ENCODE measurements around the gene SNAP91. TPM values are rescaled to one million over a fixed set of nuclear protein-coding genes. Genes with fewer than 3 reads are reported as not detected.
A peak's percentile ranks its signal among the peaks of the same experiment; 100 is the strongest.

The SNAP91 gene
- total RNA-seq, 1 donor, result 0.36 TPM

GRCh38 chr6:83603551-83603950, 105.3 kb downstream of the SNAP91 start:
- TF ChIP-seq CTCF (IDR thresholded peaks at IDR 0.05; ENCODE audit: insufficient read depth, low read length), result no peak
- no peak overlapping the region for H3K4me3 ChIP-seq (ENCODE audit: low read depth, low read length)
- no peak for DNase-seq (ENCODE audit: low read depth)

GRCh38 chr6:83601119-83601518, 107.8 kb downstream of the SNAP91 start:
- DNase-seq (ENCODE audit: low read depth), result peak; percentile 11
- no peak overlapping the region for H3K4me3 ChIP-seq (ENCODE audit: low read depth, low read length)
- no peak for TF ChIP-seq CTCF (IDR thresholded peaks at IDR 0.05; ENCODE audit: insufficient read depth, low read length)

- TF ChIP-seq CTCF (IDR thresholded peaks at IDR 0.05; ENCODE audit: insufficient read depth, low read length), result no peak
- no peak overlapping the region for H3K4me3 ChIP-seq (ENCODE audit: low read depth, low read length)
- no peak for DNase-seq (ENCODE audit: low read depth)
These were observed 108.4 kb downstream of the SNAP91 start for GRCh38 chr6:83600459-83600858.

- DNase-seq (ENCODE audit: low read depth), result no peak
- no peak overlapping the region for H3K4me3 ChIP-seq (ENCODE audit: low read depth, low read length)
- no peak for TF ChIP-seq CTCF (IDR thresholded peaks at IDR 0.05; ENCODE audit: insufficient read depth, low read length)
These were observed 111.4 kb downstream of the SNAP91 start for GRCh38 chr6:83597511-83597910.

- no peak overlapping the region for H3K4me3 ChIP-seq (ENCODE audit: low read depth, low read length)
- TF ChIP-seq CTCF (IDR thresholded peaks at IDR 0.05; ENCODE audit: insufficient read depth, low read length), result no peak
- no peak for DNase-seq (ENCODE audit: low read depth)
These were observed 111.8 kb downstream of the SNAP91 start for GRCh38 chr6:83597051-83597450.

GRCh38 chr6:83594941-83595340, 114.0 kb downstream of the SNAP91 start:
- H3K4me3 ChIP-seq (ENCODE audit: low read depth, low read length), result no peak overlapping the region
- TF ChIP-seq CTCF (IDR thresholded peaks at IDR 0.05; ENCODE audit: insufficient read depth, low read length), result no peak
- DNase-seq (ENCODE audit: low read depth), result no peak

GRCh38 chr6:83593395-83593785, 115.5 kb downstream of the SNAP91 start:
- no peak for DNase-seq (ENCODE audit: low read depth)
- TF ChIP-seq CTCF (IDR thresholded peaks at IDR 0.05; ENCODE audit: insufficient read depth, low read length), result no peak
- H3K4me3 ChIP-seq (ENCODE audit: low read depth, low read length), result no peak overlapping the region
